Natural killer cell (primary cell): ENCODE data around the gene MAST3. TPM values are rescaled to one million over a fixed set of nuclear protein-coding genes. Genes with fewer than 3 reads are reported as not detected.

Source experiments
- ATAC-seq, 3 donors: fragments of 150-1000 bp in 2 of 3; fragments of 200-7000 bp in 1 of 3; cut with Tn5 transposase; 1 replicate in 1 of 3; 2 replicates in 2 of 3; pipeline ENCODE4 v1.10.0; 2021; ENCODE audit warnings: mild to moderate bottlenecking in 2 of 3, moderate library complexity in 2 of 3
- DNase-seq, 2 donors: peaks; one replicate each; pipeline versions ENCODE4 v3.0.0 to v3.0.0-alpha.2; 2013 to 2021; ENCODE audit warnings: mixed read lengths in 1 of 2
- H3K27ac ChIP-seq: one replicate; pipeline ENCODE4 v1.5.1; 2013; ENCODE audit warnings: mild to moderate bottlenecking, low read length
- H3K27me3 ChIP-seq: one replicate; pipeline ENCODE4 v1.6.1; 2013; ENCODE audit warnings: low read length; ENCODE audit not compliant: control insufficient read depth, insufficient read depth
- H3K36me3 ChIP-seq: one replicate; pipeline ENCODE4 v1.6.1; 2013; ENCODE audit warnings: low read length; ENCODE audit not compliant: control insufficient read depth, insufficient read depth
- H3K4me1 ChIP-seq: one replicate; pipeline ENCODE4 v1.6.1; 2013; ENCODE audit warnings: low read length; ENCODE audit not compliant: control insufficient read depth, insufficient read depth
- H3K4me3 ChIP-seq: one replicate; pipeline ENCODE4 v1.5.1; 2013; ENCODE audit warnings: low read length
- H3K9me3 ChIP-seq: one replicate; pipeline ENCODE4 v1.6.1; 2013; ENCODE audit warnings: low read length; ENCODE audit not compliant: control insufficient read depth, insufficient read depth
- H3K27ac Mint-ChIP-seq, 2 donors: one replicate each; pipeline ENCODE4 v1.8.0; 2022; ENCODE audit warnings: mild to moderate bottlenecking in 2 of 2, mixed read lengths in 2 of 2, moderate library complexity in 1 of 2
- H3K27me3 Mint-ChIP-seq, 2 donors: one replicate each; pipeline ENCODE4 v1.8.0; 2022; ENCODE audit warnings: low read depth in 2 of 2, mixed read lengths in 2 of 2
- H3K36me3 Mint-ChIP-seq: one replicate; pipeline ENCODE4 v1.8.0; 2022; ENCODE audit warnings: mixed read lengths
- H3K4me1 Mint-ChIP-seq, 2 donors: one replicate each; pipeline ENCODE4 v1.8.0; 2022; ENCODE audit warnings: mixed read lengths in 2 of 2
- H3K4me3 Mint-ChIP-seq: one replicate; pipeline ENCODE4 v1.8.0; 2022; ENCODE audit warnings: mild to moderate bottlenecking, moderate library complexity, mixed read lengths
- H3K9me3 Mint-ChIP-seq, 2 donors: one replicate each; pipeline ENCODE4 v1.8.0; 2022; ENCODE audit warnings: mixed read lengths in 2 of 2
- CTCF ChIP-seq: fragments of 200-600 bp; IDR thresholded peaks from one replicate; pipeline ENCODE4 v1.8.0; 2022; ENCODE audit warnings: antibody characterized with exemption
- WGBS: methylation state at CpG from one replicate; pipeline ENCODE4 v1.1.7; 2013; ENCODE audit warnings: missing lambda C conversion rate; ENCODE audit not compliant: insufficient coverage; 5-methylcytosine and 5-hydroxymethylcytosine counted together
- intact Hi-C: fragments of 100-400 bp; cut with micrococcal nuclease; formaldehyde crosslinking; loops from one replicate; pipeline ENCODE4 v1.14.2; 2022
- total RNA-seq, 4 donors: library from RNA; stranded (reverse); fragments of 120-200 nt in 1 of 4; gene quantifications; one replicate each; pipeline versions ENCODE4 v1.2.3 to v1.2.4, GENCODE V29; 2013 to 2022

The MAST3 gene
- total RNA-seq, 3 donors from 2014 or later (not counting 1 experiment from before 2014, with no cell fraction given): 84.5 to 101 (median 101) TPM

DNA sequence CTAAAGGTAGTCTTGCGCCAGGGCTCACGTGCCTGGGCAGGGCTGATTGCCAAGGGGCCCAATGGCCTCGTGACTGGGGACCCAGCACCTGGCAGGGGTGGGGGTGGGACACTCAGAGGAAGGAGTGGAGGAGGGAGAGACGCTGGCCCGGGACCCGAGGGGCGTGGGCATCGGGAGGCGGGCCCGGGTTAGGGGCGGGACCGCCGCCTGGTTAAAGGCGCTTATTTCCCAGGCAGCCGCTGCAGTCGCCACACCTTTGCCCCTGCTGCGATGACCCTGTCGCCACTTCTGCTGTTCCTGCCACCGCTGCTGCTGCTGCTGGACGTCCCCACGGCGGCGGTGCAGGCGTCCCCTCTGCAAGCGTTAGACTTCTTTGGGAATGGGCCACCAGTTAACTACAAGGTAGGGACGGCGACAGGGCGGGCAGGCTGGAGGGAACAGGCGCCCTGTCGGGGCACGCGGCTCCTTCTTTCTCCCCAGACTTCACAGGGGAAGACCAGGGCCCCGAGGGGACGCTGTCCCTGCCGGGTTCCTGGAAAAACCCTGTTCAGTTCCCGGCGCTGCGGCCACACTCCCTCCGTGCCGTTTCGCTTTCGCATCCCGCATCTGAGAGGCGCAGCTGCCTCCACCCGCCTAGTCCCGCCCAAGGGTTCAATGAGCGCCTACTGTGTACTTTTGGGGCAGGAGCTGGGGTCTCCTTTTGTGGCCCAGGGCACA is 76.2 kb downstream of the MAST3 start, which contains the start of gene IFI30:
Gene IFI30, plus strand, starts transcription at position 242 of the 717 bp plus-strand sequence. Its CDS starts 29 bp downstream, at position 271.
- ATAC-seq (peak; percentile 76 to 80 (median 76)), DNase-seq (peak; percentile 59 to 73)
- Histone ChIP-seq H3K27me3 (no peaks in the 10 kb centered on the region), H3K4me3 (peak within 1 kb of the TSS; percentile 50), H3K4me1 (peaks cover 61% of the 10 kb centered on the region), H3K27ac (peak within 1 kb of the TSS; percentile 86), H3K9me3 (no peaks in the 10 kb centered on the region), H3K36me3 (peaks cover 11% of the 10 kb centered on the region)
- Mint-ChIP-seq H3K4me1 (peaks cover 10 to 33% of the 10 kb centered on the region in 2 donors), H3K9me3 (no peaks in the 10 kb centered on the region), H3K4me3 (peak within 1 kb of the TSS; percentile 90), H3K27me3 (no peaks in the 10 kb centered on the region), H3K36me3 (no peaks in the 10 kb centered on the region), H3K27ac (peak within 1 kb of the TSS; percentile 57 to 86)
- WGBS: under 1% methylated on average over 47 of the region's 47 CpGs
- intact Hi-C loops: loop anchor here (5.0 kb wide), 1 partner anchor 166 kb away; the partner anchor contains the start of gene ARRDC2
- TF ChIP-seq CTCF: no peak

DNA sequence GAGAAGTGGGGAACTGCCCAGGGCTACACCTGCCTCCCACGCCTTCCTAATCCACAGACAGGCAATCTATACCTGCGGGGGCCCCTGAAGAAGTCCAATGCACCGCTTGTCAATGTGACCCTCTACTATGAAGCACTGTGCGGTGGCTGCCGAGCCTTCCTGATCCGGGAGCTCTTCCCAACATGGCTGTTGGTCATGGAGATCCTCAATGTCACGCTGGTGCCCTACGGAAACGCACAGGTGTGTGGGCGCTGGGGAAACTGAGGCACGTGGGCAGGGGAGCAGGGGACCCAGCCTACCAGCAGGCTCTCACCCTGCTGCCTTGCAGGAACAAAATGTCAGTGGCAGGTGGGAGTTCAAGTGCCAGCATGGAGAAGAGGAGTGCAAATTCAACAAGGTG is 77.4 kb downstream of the MAST3 start:
- WGBS: 84% methylated on average over 11 of the region's 11 CpGs
- H3K27ac Mint-ChIP-seq: no peak overlapping the region
- no peaks in the 10 kb centered on the region for H3K9me3 Mint-ChIP-seq
- no peaks in the 10 kb centered on the region for H3K27me3 ChIP-seq
- peak overlapping the region; percentile 50 for H3K4me3 ChIP-seq
- H3K4me1 Mint-ChIP-seq: peaks cover 10 to 28% of the 10 kb centered on the region in 2 donors
- no peaks in the 10 kb centered on the region for H3K27me3 Mint-ChIP-seq
- DNase-seq (no peak), ATAC-seq (no peak)
- intact Hi-C loops: loop anchor here (5.0 kb wide), 1 partner anchor 168 kb away; the partner anchor contains the start of gene ARRDC2
- peaks cover 9% of the 10 kb centered on the region for H3K36me3 ChIP-seq
- no peak overlapping the region for H3K27ac ChIP-seq
- peak overlapping the region; percentile 47 for H3K4me3 Mint-ChIP-seq
- H3K9me3 ChIP-seq: no peaks in the 10 kb centered on the region
- TF ChIP-seq CTCF: no peak
- H3K4me1 ChIP-seq: peaks cover 53% of the 10 kb centered on the region
- H3K36me3 Mint-ChIP-seq: no peaks in the 10 kb centered on the region

DNA sequence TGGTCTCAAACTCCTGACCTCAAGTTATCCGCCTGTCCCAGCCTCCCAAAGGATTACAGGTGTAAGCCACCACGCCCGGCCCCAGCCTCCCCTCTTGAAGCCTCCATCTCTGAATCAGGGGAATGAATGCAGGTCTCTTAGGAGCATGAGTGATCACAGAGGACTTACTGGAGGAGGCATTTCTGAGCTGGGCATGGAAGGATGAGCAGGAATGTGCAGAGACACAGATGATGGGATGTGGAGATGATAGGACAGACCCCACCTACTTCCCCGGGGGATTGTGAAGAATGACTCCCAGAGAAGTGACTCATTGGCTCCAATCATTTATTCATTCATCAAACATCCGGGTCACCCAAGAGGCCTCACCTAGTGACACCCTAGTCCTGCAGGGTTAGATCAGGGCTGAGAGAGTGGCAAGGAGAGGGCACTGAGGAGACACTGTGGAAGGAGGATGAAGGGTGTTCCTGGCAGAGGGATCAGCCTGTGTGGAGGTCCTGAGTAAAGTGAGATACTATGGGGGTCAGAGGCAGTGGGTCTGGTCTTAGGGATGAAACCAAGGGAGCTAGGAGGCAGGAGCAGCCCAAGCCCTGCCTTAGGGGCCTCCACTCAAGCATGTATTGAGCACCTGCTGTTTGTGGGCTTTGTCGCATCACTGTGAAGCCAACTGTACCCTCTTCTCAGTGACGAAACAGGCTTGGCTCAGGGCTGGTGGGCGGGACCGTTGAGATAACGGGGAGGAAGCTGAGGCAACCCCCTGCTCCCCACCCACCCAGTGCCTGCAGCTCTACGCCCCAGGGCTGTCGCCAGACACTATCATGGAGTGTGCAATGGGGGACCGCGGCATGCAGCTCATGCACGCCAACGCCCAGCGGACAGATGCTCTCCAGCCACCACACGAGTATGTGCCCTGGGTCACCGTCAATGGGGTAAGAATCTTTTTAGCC is 79.1 kb downstream of the MAST3 start:
- H3K9me3 Mint-ChIP-seq: no peaks in the 10 kb centered on the region
- intact Hi-C loops: no loop called here
- no peak for TF ChIP-seq CTCF
- H3K27me3 Mint-ChIP-seq: no peaks in the 10 kb centered on the region
- no peak for ATAC-seq
- 91% methylated on average over 18 of the region's 19 CpGs for WGBS
- H3K36me3 Mint-ChIP-seq: no peaks in the 10 kb centered on the region
- H3K27ac Mint-ChIP-seq: no peak overlapping the region
- Histone ChIP-seq H3K36me3 (peaks cover 9% of the 10 kb centered on the region), H3K4me3 (no peak overlapping the region), H3K27ac (no peak overlapping the region), H3K27me3 (no peaks in the 10 kb centered on the region), H3K9me3 (no peaks in the 10 kb centered on the region), H3K4me1 (peaks cover 44% of the 10 kb centered on the region)
- no peak for DNase-seq
- H3K4me1 Mint-ChIP-seq: peaks cover 10 to 26% of the 10 kb centered on the region in 2 donors
- no peak overlapping the region for H3K4me3 Mint-ChIP-seq
